Measurements from ENCODE around the gene HARS2. TPM values are rescaled to one million over a fixed set of nuclear protein-coding genes. Genes with fewer than 3 reads are reported as not detected.

Gene HARS2
- total RNA-seq, 4 donors from 2014 or later: 2.6 to 38.0 (median 15.7) TPM

GRCh38 chr5:140672455-140673186 is 18.6 kb upstream of the HARS2 start:
- intact Hi-C loops (cut with DNase I; ENCODE audit: low total_unique reads): no loop called here
- no peaks in the 10 kb centered on the region for H3K36me3 ChIP-seq
- H3K4me3 ChIP-seq: no peak overlapping the region
- no peaks in the 10 kb centered on the region for H3K9me3 ChIP-seq
- TF ChIP-seq POLR2A (IDR thresholded peaks at IDR 0.05) (no peak), CTCF (IDR thresholded peaks at IDR 0.05) (no peak)
- DNase-seq: peak in 1 of 2 donors; percentile 30
- H3K27me3 ChIP-seq: no peaks in the 10 kb centered on the region
- no peak overlapping the region for H3K27ac ChIP-seq
- H3K4me1 ChIP-seq: no peaks in the 10 kb centered on the region

GRCh38 chr5:140673187-140673976 is 17.9 kb upstream of the HARS2 start, which contains the start of gene DND1:
TSS of gene DND1 (minus strand) at chr5:140673576. CDS start at chr5:140673542, 34 bp downstream.
- Histone ChIP-seq H3K36me3 (no peaks in the 10 kb centered on the region), H3K4me3 (no peak within 1 kb of the TSS), H3K27ac (no peak within 1 kb of the TSS), H3K9me3 (no peaks in the 10 kb centered on the region), H3K27me3 (no peaks in the 10 kb centered on the region), H3K4me1 (no peaks in the 10 kb centered on the region)
- DNase-seq: no peak
- TF ChIP-seq CTCF (IDR thresholded peaks at IDR 0.05) (no peak), POLR2A (IDR thresholded peaks at IDR 0.05) (no peak)
- intact Hi-C loops (cut with DNase I; ENCODE audit: low total_unique reads): no loop called here

GRCh38 chr5:140674211-140674610 is 17.0 kb upstream of the HARS2 start:
- Histone ChIP-seq H3K27me3 (no peaks in the 10 kb centered on the region), H3K4me3 (no peak overlapping the region), H3K27ac (no peak overlapping the region), H3K4me1 (no peaks in the 10 kb centered on the region), H3K9me3 (no peaks in the 10 kb centered on the region), H3K36me3 (no peaks in the 10 kb centered on the region)
- intact Hi-C loops (cut with DNase I; ENCODE audit: low total_unique reads): no loop called here
- TF ChIP-seq POLR2A (IDR thresholded peaks at IDR 0.05) (no peak), CTCF (IDR thresholded peaks at IDR 0.05) (no peak)
- no peak for DNase-seq

- TF ChIP-seq CTCF (IDR thresholded peaks at IDR 0.05) (no peak), POLR2A (IDR thresholded peaks at IDR 0.05) (no peak)
- H3K36me3 ChIP-seq: no peaks in the 10 kb centered on the region
- no peaks in the 10 kb centered on the region for H3K27me3 ChIP-seq
- H3K27ac ChIP-seq: no peak overlapping the region
- no peak for DNase-seq
- intact Hi-C loops (cut with DNase I; ENCODE audit: low total_unique reads): no loop called here
- no peaks in the 10 kb centered on the region for H3K9me3 ChIP-seq
- no peaks in the 10 kb centered on the region for H3K4me1 ChIP-seq
- H3K4me3 ChIP-seq: no peak overlapping the region
Measured at GRCh38 chr5:140674629-140675028, 16.6 kb upstream of the HARS2 start.

GRCh38 chr5:140677947-140678346 is 13.3 kb upstream of the HARS2 start:
- H3K4me3 ChIP-seq: no peak overlapping the region
- H3K27me3 ChIP-seq: no peaks in the 10 kb centered on the region
- no peaks in the 10 kb centered on the region for H3K9me3 ChIP-seq
- DNase-seq: no peak
- H3K4me1 ChIP-seq: no peaks in the 10 kb centered on the region
- H3K36me3 ChIP-seq: no peaks in the 10 kb centered on the region
- TF ChIP-seq CTCF (IDR thresholded peaks at IDR 0.05): no peak
- no peak for TF ChIP-seq POLR2A (IDR thresholded peaks at IDR 0.05)
- intact Hi-C loops (cut with DNase I; ENCODE audit: low total_unique reads): no loop called here
- H3K27ac ChIP-seq: no peak overlapping the region
